ENCODE results near the gene TFF1. TPM values are rescaled to one million over a fixed set of nuclear protein-coding genes. Genes with fewer than 3 reads are reported as not detected.

The TFF1 gene
- total RNA-seq, 1 donor from 2014 or later, result not detected

GRCh38 chr21:42346441-42346840, 19.9 kb downstream of the TFF1 start:
- no peak overlapping the region for H3K4me3 Mint-ChIP-seq
- H3K36me3 Mint-ChIP-seq (ENCODE audit: low read depth), result no peaks in the 10 kb centered on the region
- no peaks in the 10 kb centered on the region for H3K9me3 Mint-ChIP-seq
- no peak for DNase-seq (ENCODE audit: low read depth, low spot score)
- H3K27ac Mint-ChIP-seq (ENCODE audit: unreplicated experiment), result no peak overlapping the region
- peaks cover 14% of the 10 kb centered on the region for H3K4me1 Mint-ChIP-seq
- TF ChIP-seq, protein P1, sequence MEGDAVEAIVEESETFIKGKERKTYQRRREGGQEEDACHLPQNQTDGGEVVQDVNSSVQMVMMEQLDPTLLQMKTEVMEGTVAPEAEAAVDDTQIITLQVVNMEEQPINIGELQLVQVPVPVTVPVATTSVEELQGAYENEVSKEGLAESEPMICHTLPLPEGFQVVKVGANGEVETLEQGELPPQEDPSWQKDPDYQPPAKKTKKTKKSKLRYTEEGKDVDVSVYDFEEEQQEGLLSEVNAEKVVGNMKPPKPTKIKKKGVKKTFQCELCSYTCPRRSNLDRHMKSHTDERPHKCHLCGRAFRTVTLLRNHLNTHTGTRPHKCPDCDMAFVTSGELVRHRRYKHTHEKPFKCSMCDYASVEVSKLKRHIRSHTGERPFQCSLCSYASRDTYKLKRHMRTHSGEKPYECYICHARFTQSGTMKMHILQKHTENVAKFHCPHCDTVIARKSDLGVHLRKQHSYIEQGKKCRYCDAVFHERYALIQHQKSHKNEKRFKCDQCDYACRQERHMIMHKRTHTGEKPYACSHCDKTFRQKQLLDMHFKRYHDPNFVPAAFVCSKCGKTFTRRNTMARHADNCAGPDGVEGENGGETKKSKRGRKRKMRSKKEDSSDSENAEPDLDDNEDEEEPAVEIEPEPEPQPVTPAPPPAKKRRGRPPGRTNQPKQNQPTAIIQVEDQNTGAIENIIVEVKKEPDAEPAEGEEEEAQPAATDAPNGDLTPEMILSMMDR (conservative IDR thresholded peaks at IDR 0.05), result no peak
- H3K27me3 Mint-ChIP-seq (ENCODE audit: low read depth), result no peaks in the 10 kb centered on the region

DNA sequence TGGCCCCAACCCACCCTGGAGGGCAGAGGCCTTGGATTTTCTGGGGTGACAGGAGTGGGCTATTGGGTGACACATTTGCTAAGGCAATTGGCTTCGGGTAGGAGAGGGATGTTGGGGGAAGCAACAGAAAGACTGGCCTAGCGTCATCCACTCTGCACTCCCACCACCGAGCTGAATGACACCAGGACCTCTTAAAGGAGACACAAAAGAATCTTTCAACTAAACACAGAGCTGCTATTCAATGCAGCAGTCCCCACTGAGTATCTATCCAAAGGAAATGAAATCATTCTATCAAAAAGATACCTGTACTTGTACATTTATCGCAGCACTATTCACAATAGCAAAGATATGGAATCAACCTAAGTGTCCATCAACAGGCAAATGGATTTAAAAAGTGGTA, 21.7 kb downstream of the TFF1 start:
- H3K36me3 Mint-ChIP-seq (ENCODE audit: low read depth), result no peaks in the 10 kb centered on the region
- H3K4me3 Mint-ChIP-seq, result no peak overlapping the region
- TF ChIP-seq, protein P1 (conservative IDR thresholded peaks at IDR 0.05), result no peak
- no peaks in the 10 kb centered on the region for H3K27me3 Mint-ChIP-seq (ENCODE audit: low read depth)
- no peaks in the 10 kb centered on the region for H3K9me3 Mint-ChIP-seq
- no peak for DNase-seq (ENCODE audit: low read depth, low spot score)
- H3K4me1 Mint-ChIP-seq, result peaks cover 14% of the 10 kb centered on the region
- H3K27ac Mint-ChIP-seq (ENCODE audit: unreplicated experiment), result no peak overlapping the region

DNA sequence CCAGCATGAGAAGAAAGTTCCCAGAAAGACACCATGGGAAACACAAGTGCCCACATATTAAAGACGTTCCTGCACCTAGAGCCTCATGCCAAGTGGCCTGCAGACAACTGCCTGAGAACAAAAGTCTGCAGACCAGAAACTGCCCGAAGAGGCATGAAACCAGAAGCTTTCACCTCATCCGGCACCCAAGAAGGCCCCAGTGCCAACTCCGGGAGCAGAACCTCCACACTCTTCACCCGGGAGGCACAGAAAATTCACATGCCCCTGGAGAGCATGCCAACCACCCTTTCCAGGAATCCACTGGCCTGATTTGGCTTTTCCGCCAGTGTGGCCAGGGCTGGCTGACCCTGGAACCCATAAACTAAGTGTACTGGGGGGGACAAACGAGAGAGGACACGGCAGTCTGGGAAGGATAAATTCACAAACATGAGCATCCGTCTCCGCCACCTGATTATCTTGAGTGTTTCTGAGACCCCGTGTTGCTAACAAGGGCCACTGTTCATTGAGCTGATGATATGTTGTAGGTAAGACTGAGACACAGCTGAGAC, 22.3 kb downstream of the TFF1 start:
- no peaks in the 10 kb centered on the region for H3K9me3 Mint-ChIP-seq
- no peak for DNase-seq (ENCODE audit: low read depth, low spot score)
- H3K36me3 Mint-ChIP-seq (ENCODE audit: low read depth), result no peaks in the 10 kb centered on the region
- H3K27ac Mint-ChIP-seq (ENCODE audit: unreplicated experiment), result no peak overlapping the region
- H3K4me1 Mint-ChIP-seq, result peaks cover 14% of the 10 kb centered on the region
- TF ChIP-seq, protein P1 (conservative IDR thresholded peaks at IDR 0.05), result no peak
- H3K4me3 Mint-ChIP-seq, result no peak overlapping the region
- H3K27me3 Mint-ChIP-seq (ENCODE audit: low read depth), result no peaks in the 10 kb centered on the region

DNA sequence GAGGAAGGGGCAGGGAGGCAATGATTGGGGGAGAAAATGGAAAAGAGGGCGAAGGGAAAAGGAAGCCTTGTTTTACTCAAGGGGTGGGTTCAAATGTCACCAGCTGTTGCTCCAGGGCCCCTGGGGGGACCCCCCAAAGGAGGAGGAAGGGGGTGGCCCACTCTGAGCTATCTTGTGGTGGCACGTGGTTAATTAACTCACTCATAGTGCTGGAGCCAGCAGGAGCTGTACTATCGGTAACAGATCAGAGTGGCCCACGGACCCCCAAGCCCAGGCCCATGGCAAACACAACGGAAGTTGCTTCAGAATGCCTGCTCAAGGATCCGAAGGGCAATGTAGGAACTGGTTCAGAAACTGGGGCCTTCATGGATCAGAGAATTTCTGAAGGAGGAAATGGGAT, 22.8 kb downstream of the TFF1 start:
- DNase-seq (ENCODE audit: low read depth, low spot score), result no peak
- peaks cover 14% of the 10 kb centered on the region for H3K4me1 Mint-ChIP-seq
- H3K27me3 Mint-ChIP-seq (ENCODE audit: low read depth), result no peaks in the 10 kb centered on the region
- H3K27ac Mint-ChIP-seq (ENCODE audit: unreplicated experiment), result no peak overlapping the region
- TF ChIP-seq, protein P1 (conservative IDR thresholded peaks at IDR 0.05), result no peak
- no peaks in the 10 kb centered on the region for H3K9me3 Mint-ChIP-seq
- H3K36me3 Mint-ChIP-seq (ENCODE audit: low read depth), result no peaks in the 10 kb centered on the region
- no peak overlapping the region for H3K4me3 Mint-ChIP-seq

GRCh38 chr21:42343101-42343500, 23.2 kb downstream of the TFF1 start:
- TF ChIP-seq, protein P1 (conservative IDR thresholded peaks at IDR 0.05), result no peak
- H3K27me3 Mint-ChIP-seq (ENCODE audit: low read depth), result no peaks in the 10 kb centered on the region
- DNase-seq (ENCODE audit: low read depth, low spot score), result no peak
- H3K27ac Mint-ChIP-seq (ENCODE audit: unreplicated experiment), result no peak overlapping the region
- no peaks in the 10 kb centered on the region for H3K36me3 Mint-ChIP-seq (ENCODE audit: low read depth)
- no peaks in the 10 kb centered on the region for H3K9me3 Mint-ChIP-seq
- H3K4me1 Mint-ChIP-seq, result peaks cover 16% of the 10 kb centered on the region
- H3K4me3 Mint-ChIP-seq, result no peak overlapping the region
